ENCODE measurements around the gene PLEK.
"Not testable (repeated sequence)": the region's sequence is repeated elsewhere in the genome, so short reads cannot be mapped to it uniquely, and the experiment has no call there.

PLEK gene

DNA sequence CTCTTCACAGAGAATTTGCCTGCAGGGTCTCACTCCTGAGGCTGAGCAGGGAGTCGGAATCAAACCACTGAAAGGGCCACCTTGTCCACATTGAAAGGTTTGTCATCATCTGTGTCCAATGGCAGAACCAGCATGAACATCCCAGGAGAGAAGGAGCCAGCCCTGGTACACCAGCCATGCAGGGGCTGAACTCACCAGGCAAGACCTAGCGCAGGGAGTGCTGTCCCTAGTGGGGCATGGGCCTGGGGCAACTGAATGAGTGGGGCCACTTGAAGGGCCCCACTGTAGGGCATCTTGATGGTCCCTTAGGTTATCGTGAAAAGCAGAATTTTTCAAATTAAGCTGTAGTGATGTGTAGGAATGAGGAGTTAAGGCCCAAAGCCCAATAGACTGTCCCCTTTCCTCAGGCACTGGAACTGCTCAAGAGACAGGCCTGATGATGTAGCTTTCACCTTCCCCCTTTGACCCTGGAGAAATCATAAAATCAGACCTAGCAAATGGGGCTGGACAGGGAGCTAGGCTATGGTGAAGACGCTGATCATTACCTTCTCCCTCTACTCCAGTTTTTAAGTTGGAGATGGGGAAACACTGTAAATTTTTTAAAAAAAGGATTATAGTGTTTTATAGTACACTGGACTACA, 8.4 kb upstream of the PLEK start:
- DNase-seq = no peak

DNA sequence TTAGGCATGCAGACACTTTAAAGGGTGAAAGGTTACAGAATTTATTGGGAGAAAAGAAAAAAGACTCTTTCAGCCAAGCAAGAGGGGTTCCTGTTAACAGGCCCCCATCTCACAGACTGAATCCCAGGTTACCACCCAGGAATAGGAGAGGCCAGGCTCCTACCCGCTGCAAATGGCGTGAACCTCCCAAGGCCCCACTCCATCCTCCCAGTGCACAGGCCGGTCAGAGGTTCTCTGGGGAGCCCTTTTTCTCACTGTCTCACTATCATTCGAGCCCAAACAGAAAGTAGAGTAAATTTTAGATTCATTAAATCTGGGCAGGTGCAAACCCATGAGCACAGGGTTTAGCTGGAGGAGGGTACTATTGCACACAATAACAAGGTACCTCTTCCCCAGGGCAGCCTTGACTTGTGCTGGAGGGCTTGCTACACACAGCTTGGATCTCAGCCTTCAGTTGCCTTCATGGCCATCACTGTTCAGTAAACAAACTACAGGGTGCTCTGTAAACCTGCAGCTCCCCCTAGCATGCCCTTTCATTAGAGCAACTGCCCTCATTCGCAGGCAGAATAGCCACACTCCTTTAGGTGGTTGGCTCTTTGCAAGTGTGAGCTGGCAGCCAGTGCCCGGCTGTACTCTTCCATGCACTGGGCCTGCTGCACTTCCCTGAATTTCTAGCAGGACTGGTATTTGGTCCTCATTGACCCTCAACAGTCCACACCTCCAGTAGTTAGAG, 7.3 kb upstream of the PLEK start:
- DNase-seq = no peak

DNA sequence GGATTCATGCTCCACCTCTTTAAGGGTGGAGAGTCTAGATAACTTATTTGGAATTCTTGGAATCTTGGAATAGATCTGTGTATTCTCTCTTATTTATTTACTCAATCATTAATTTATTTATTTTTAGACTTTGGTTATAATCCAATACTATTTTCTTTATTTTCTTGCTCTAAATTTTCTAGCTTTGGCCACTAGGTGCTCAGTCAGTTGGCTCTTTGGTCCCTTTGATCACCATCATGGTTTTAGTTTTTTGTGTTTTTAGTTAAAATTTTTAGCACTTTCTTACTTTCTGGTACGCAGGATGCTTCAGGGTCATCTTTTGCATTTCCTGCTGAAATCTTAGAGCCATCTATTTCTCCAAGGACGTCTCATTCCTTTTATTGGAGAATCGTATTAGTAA, 5.2 kb upstream of the PLEK start:
- no peak for DNase-seq

DNA sequence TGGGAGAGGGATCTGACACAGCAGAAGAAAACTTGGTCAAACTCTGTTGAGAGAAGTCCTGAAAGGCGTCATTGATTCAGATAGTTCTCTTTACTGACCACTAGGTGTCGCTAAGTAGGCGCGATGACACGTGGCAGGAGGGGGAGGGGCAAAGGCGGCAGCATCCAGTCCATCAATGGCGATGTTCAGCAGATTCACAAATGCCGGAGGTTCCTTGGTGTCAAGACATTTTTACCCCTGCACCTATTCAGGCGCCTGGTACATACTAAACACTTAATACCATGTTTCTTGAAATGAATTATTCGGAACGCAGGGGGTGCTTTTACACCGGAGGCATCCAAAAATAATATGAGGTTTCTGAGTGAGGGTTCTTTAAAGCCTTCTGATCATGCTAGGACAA, 3.0 kb upstream of the PLEK start:
- peak; percentile 74 for DNase-seq

DNA sequence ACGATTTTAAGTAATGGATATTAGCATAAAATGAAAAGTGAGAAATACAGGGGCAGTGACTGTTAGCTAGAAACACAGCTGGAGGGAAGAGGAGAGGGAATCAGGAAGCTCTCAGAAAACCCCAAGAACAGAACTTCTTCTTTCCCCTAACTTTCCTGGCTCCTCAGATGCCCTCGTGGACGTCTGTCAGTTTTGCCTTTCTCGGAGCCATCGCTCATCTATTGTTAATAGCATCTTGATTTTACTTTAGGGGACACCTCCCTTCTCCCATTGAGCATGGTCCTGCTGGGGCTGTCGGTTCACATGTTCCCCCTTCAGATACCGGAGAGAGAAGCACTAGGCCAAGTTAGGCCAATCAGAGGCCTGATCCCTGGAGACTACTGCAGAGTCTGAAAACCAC, 2.3 kb upstream of the PLEK start:
- no peak for DNase-seq

DNA sequence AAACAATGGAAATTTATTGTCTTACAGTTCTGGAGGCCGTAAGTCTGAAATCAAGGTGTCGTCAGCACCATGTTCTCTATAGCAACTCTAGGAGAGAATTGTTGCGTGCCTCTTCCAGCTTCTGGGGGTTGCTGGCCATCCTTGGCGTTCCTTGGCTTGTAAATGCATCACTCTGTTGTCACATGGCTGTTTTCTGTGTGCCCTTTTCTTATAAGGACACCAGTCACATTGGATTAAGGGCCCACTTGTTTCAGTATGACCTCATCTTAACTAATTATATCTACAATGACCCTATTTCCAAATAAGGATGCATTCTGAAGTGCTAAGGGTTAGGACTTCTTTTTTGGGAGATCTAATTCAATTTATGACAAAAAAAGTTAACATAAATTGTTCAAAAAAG, 1.4 kb upstream of the PLEK start:
- no peak for DNase-seq

DNA sequence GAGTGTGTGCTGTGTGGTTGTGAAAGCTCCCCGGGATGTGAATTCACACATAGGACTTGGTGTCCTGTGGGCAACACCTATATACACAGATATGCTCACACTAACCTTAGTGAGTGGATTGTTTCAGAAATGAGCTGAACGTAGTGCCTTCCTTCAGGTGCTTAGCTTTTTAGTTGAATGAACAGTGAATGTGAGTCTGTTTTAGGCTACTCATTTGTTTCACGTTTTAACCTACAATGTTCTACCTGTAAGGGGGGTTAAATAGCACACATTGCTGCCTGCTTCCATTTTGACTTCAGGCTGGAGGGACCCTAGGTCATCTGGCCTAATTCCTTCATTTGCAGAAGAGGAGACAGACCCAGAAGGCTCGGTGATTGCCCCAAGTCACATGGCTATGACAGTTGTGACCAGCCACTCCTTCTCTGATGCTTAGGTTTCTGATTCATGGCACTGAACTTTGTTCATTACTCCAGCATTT, 1.0 kb downstream of the PLEK start:
- DNase-seq = no peak

DNA sequence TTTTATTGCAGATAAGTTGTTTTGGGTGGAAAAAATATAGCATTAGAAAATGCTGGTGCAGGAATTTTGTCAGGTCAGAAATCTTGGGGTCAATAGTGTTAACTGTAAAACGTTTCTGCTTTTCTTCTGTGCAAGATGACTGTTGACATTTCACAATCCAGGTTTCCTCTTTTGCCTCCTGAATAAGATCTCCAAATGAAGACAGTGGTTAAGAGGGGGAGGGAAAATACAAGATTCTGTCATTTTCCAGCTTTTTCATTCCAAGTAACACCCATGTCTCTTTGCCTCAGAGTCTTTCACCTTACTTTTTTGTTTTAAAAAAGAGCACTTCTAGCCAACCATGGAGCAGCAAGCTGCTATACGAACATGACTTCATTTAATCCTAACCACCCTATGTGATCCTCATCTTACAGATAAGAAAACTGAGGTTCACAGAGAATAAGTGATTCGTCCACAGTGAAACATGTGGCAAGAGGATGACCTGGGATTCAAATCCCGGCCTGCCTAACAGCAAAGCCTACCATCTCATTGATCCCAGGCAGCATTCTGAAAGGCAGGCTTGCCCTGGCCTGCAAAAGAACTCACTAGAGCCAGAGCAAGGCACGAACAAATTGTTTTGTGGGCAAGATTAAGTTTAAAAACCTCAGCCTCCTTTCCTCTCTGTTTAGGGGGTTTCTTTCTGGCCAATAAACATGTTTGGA, 3.0 kb downstream of the PLEK start:
- DNase-seq = no peak

DNA sequence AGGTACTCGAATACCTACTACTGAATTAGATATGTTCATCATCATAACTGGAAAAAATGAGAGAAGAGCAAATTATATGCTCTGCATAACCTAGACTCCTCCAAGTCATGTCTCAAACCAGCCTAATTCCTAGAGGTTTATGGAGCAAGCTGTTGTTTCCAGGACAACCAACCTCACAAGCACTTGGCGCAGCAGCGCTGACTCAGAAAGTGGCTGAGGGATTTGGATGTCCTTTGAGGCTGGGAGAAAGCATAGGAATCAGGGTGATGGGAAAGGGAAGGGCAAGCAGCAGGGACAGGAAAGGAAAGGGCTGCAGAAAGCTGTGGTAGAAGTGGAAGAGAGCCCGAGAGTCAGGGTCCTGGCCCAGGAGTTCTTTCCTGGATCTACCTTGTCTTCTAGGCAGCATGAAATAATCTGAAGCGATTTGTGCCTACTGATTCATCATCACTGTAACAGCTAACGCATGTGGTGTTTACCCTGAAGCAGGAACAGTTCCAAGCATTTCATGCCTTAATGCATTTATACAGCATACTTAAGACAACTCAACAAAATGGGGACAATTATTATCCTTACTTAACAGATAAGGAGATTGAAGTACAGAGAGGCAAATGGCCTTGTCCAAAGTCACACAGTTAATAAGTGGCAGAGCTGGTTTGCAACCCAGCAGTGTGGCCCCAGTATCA, 3.7 kb downstream of the PLEK start:
- DNase-seq = no peak

DNA sequence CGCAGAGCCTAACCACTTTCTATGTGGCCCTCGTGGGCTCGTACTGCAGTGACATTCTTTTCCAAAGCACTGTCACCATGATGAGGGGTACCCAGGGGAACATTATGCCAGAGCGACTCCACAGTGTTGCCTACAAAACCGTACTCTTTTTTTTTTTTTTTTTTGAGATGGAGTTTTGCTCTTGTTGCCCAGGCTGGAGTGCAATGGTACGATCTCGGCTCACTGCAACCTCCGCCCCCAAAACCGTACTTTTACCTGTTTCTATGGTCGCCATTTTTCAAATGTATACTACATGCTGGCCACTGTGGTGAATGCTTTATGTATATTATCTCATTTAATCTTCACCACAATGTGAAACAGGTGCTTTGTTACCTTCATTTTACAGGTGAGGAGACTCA, 4.3 kb downstream of the PLEK start:
- DNase-seq = no peak

DNA sequence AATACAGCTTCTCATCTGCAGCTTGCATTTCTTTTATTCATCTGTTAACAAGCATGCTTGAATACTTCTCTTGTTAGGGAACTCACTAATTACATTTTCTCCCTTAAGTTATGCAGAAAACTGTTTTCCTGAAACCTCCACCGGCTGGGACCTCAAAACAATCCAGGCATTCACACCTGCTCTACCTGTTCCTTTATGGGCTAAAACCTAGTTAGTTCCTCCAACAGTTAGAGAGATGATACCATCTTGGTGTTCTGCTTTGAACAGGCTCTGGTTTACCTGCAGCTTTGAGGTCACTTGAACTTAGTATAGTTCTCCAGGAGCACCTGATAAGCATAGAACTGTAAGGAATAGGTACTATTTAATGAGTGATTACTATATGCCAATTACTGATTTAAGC, 6.1 kb downstream of the PLEK start:
- DNase-seq = no peak

DNA sequence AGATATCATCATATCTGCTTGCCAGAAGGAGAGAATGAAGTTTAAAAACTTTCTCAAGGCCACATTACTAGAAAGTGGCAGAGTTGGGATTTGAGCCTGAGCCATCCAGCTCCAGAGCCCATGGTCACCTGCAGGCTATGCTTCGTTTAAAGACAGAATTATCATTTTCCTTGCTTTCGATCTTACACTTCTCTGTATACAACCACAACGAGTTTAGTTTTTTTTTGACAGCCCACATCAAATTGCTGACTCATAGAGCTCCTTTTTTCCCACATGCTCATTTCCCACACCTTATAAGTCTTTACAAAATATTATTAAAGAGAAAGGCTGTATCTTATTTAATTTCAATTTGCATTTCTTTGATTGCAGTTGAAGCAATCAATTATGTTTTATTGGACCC, 6.5 kb downstream of the PLEK start:
- DNase-seq = no peak

DNA sequence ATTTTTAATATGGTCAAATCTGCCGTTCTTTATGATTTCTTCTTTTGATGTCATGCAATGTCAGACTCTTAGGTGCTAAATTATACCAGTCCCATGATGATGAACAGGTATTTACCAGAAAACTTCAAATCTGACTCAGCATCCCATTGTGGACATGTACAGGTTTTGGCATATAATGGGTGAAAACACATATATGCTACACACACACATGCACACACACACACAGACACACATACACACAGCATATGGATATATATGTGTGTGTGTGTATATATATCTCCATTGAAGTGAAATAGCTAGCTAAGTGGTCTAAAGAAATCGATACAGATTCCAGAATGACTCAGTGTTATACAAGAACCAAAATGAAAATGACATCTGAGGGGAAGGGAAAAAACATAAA, 7.4 kb downstream of the PLEK start:
- no peak for DNase-seq

DNA sequence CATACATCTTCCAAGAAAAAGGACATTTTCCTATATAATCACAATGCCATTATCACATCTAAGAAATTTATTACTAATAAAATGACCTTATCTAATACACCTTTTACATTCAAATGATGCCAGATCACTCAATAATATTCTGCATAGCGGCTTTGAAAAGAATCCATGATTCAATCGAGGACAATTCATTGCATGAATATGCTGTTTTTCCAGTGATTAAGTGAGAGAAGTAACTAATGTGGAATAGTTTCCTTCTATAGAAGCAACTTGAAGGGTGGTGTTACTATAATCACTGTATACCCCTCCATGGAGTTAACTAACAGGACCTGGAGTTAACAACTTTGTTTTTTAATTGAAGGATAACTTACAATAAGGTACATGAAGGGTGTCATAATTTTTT, 9.1 kb downstream of the PLEK start:
- DNase-seq = no peak

DNA sequence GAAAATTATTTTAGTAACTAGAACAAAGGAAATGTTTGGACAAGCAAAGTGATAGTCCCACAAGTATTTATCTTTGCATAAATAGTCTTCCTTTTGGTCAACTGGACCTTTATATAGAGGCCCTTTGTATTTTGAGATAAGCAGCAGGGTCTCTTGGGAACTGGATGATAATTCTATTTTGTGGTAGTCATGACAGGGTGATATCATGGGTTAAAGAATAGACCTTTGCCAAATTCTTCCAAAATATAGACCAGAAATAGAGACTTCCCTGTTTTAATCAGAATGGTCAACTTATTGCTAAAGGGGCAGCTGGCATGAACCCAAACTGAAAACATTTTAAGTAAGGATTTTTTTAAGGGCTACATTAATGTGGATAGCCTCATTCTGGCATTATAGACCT, 10.5 kb downstream of the PLEK start:
- no peak for DNase-seq

DNA sequence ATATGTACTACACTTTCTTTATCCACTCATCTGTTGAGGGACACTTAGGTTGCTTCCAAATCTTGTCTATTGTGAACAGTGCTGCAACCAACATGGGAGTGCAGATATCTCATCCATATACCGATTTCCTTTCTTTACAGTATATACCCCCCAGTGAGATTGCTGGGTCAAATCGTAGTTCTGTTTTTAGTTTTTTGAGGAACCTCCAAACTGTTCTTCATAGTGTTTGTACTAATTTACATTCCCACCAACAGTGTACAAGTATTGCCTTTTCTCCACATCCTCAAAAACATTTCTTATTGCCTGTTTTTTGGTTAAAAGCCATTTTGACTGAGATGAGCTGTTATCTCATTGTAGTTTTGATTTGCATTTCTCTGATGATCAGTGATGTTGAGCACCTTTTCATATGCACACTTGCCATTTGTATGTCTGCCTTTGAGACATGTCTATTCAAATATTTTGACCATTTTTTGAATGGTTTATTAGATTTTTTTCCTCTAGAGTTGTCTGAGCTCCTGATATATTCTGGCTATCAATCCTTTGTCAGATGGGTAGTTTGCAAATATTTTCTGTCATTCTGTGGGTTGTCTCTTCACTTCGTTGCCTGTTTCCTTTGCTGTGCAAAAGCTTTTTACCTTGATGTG, 12.2 kb downstream of the PLEK start:
- no peak for DNase-seq

DNA sequence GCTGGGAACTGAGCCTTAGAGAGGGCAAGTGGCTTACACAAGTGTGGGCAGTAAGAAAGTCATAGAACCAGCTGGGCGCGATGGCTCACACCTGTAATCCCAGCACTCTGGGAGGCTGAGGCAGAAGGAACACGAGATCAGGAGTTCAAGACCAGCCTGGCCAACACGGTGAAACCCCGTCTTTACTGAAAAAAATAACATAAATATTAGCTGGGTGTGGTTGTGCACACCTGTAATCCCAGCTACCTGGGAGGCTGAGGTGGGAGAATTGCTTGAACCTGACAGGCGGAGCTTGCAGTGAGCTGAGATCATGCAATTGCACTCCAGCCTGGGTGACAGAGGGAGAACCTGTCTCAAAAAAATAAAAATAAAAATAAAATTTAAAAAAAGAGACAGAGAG, 13.7 kb downstream of the PLEK start:
- not testable (repeated sequence) for DNase-seq

DNA sequence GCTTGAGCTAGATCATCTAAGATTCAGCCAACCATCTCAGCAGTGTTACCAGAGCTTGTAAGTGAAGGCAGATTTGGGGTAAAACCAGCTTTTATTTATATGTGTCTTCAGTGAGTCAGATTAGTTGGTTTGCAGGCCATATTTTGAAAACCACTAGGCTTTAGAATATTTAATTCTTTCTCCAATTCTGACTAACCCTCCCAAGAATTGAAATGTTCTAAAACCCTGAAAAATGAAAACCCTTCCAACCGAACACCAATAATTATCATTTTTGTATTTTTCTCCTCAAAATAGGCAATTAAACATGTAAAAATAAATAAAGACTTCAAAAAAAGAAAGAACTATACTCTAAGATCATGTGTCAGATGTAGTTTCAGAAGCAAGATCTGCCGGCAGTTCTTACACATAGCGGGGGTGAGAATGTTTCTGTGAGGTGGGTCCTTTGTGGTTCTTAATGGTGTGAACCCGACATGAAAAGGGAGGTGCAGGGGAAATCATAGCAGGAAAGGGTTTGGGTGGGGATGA, 14.2 kb downstream of the PLEK start:
- peak; percentile 5 for DNase-seq

DNA sequence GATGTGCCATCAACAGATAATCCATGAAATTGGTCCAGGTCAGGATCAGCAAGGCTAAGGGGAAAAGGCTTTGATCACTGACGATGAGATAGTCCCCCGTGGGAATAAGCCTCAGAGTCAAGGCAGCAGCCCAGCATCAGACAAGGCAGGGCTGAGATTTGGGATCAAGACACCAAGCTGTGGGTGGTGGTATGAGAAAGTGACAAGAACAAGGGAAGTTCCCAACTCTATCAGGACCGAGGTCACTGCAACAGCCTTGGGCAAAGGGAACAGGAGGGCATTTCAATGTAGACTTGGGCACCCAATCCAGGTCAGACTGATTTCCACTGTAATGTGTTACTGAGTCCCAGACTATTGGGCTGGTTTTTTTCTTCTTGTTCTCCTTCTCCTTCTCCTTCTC, 18.7 kb downstream of the PLEK start:
- DNase-seq = no peak

DNA sequence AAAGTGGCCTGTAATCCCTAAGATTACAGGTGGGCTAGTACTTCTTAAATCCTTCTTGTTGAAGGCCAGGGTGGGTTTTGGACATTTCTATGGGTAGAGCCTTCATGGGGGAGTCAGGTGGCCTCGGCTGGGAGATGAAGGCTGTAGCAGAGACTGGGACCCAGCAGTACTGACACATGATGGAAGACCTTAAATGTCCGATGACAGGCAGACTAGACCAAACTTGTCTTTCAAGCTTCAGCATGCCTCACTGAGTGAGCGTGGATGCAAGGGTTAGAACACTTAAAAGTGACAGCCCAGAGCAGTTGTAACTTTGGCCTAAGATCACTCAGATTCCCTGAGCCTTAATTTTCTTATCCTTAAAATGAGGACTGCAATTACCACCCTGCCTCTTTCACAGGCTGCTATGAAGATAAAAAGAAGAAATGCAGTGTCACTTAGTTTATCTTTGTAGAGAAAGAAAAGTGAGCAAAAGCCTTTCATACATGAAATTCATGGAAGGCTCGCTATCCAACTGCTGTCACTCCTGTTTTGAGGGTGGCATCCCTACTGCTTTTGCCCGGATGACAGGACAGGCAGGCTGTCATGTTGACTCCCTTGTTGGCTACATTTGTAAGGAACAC, 19.5 kb downstream of the PLEK start:
- DNase-seq = no peak

DNA sequence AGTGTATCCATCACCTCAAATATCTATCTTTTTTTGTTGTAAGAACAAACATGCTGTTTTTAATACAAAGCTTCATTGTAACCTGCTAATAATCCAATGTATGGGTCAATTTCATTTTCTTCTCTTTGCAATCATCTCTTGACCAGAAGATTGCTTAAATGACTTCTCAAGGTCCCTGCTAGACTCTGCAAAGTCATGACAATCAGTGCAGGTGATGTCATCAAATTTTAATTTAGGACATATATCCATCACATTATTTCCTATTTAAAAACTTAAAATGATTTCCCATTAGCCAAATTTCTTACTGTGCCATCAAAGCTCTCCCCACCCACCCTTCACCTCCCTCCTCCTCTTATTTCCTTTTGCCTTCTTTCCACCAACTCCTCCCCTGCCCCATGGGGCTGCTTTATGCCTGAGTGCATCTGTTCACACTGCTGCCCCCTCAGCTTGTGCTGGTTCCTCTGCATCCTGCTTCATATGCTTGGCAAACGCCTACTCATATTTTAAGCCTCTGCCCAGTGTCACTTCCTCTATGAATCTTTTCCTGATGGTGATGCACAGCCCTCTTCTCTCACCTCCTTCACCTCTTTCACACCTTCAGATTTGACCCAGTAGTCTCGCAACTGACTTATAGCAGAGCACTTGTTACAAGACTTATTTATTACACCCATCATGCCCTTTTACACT, 20.3 kb downstream of the PLEK start:
- DNase-seq = no peak

DNA sequence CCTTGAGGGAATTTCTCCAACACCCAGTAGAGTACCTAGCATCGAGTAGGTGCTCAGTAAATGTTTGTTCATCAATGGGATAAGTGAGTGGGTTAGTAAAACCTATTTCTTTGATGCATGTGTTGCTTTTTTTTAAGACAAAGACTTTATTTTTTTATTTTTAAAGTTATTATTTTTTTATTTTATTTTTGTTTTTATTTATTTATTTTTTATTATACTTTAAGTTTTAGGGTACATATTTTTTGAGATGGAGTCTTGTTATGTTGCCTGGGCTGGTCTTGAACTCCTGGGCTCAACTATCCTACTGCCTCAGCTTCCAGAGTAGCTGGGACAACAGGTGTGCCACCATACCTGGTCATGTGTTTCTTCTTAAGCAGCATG, 20.8 kb downstream of the PLEK start:
- DNase-seq = no peak

All from central memory CD4-positive, alpha-beta T cell (primary cell).